HFFc6 (cell line): ENCODE measurements around the gene CENPX. TPM values are rescaled to one million over a fixed set of nuclear protein-coding genes. Genes with fewer than 3 reads are reported as not detected.

ENCODE experiments used
- DNase-seq: peaks from one replicate; pipeline ENCODE4 v3.0.0-alpha.2; 2018
- H3K27ac Mint-ChIP-seq: 2 replicates; pipeline ENCODE4 v1.8.0; 2020; ENCODE audit warnings: mild to moderate bottlenecking, mixed read lengths
- H3K27me3 Mint-ChIP-seq: 2 replicates; pipeline ENCODE4 v1.8.0; 2021; ENCODE audit warnings: mild to moderate bottlenecking, moderate library complexity, mixed read lengths; ENCODE audit not compliant: insufficient read depth
- H3K36me3 Mint-ChIP-seq: 2 replicates; pipeline ENCODE4 v1.8.0; 2021; ENCODE audit warnings: low read depth, mixed read lengths
- H3K4me1 Mint-ChIP-seq: 2 replicates; pipeline ENCODE4 v1.8.0; 2020; ENCODE audit warnings: low read depth, mixed read lengths
- H3K4me3 Mint-ChIP-seq: 2 replicates; pipeline ENCODE4 v1.8.0; 2020; ENCODE audit warnings: mild to moderate bottlenecking, moderate library complexity, mixed read lengths
- H3K9me3 Mint-ChIP-seq: 2 replicates; pipeline ENCODE4 v1.8.0; 2020; ENCODE audit warnings: mild to moderate bottlenecking, mixed read lengths
- CTCF ChIP-seq: fragments of 200-600 bp; sonication (generic); IDR thresholded peaks from 2 replicates; pipeline ENCODE4 v1.5.0; 2021; ENCODE audit warnings: antibody characterized with exemption, mild to moderate bottlenecking
- total RNA-seq, 6 experiments: library from RNA; stranded (reverse); fragmentation: NEBNext Ultra II Directional; extraction: Animal tissue kit (Norgen Biotek cat#: 25700); gene quantifications; 2 replicates in 1 of 6; 3 replicates in 5 of 6; pipeline ENCODE4 v1.2.3, GENCODE V29; 2021

CENPX gene
- total RNA-seq, 6 experiments from 2014 or later, result 60.6 to 83.9 (median 73.3) TPM

GRCh38 chr17:81996757-81997441, 25.8 kb downstream of the CENPX start:
- H3K27ac Mint-ChIP-seq, result no peak overlapping the region
- no peaks in the 10 kb centered on the region for H3K9me3 Mint-ChIP-seq
- no peak overlapping the region for H3K4me3 Mint-ChIP-seq
- H3K27me3 Mint-ChIP-seq, result no peaks in the 10 kb centered on the region
- no peak for TF ChIP-seq CTCF
- DNase-seq, result no peak
- peaks cover 9% of the 10 kb centered on the region for H3K4me1 Mint-ChIP-seq
- H3K36me3 Mint-ChIP-seq, result no peaks in the 10 kb centered on the region

- no peaks in the 10 kb centered on the region for H3K27me3 Mint-ChIP-seq
- no peak overlapping the region for H3K27ac Mint-ChIP-seq
- no peak for TF ChIP-seq CTCF
- no peak for DNase-seq
- H3K9me3 Mint-ChIP-seq, result no peaks in the 10 kb centered on the region
- no peak overlapping the region for H3K4me3 Mint-ChIP-seq
- peaks cover 15% of the 10 kb centered on the region for H3K4me1 Mint-ChIP-seq
- no peaks in the 10 kb centered on the region for H3K36me3 Mint-ChIP-seq
These were observed 26.4 kb downstream of the CENPX start for GRCh38 chr17:81996232-81996756.

DNA sequence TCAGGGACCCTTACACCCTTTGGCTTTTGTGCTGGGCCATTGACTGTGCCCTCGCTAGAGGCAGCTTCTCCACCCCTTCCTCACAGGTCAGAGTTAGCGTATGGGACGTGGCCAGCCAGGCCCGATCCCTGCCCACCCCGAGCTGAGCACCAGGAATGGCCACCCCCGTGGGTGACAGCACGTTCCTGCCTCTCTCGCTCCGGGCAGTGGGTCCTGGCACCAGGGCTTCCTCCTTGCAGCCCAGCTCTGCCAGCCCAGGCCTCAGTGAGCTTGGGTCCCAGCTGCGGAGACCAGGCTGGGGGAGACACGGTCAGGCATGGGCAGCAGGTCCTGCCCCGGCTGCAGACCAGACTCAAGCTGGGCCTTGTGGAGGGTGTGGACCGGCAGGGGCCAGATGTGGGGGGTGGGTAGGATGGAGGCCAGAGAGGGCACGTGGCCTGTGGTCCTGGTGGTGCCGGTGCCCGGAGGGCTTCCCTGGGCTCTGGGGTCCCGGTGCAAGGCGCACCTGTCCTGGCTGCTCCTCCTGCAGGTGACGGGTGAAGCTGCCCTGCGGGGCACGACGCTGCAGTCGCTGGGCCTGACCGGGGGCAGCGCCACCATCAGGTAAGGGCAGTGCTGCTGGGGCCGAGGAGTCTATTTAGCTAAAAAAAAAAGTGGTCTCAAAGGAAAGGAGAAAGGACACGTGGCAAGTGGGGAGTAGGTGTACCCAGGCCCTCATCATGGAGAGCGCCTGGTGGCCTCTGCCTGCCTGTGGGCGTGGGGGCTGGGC, 27.0 kb downstream of the CENPX start:
- Mint-ChIP-seq H3K4me3 (no peak overlapping the region), H3K4me1 (peaks cover 20% of the 10 kb centered on the region), H3K9me3 (no peaks in the 10 kb centered on the region), H3K27me3 (no peaks in the 10 kb centered on the region), H3K36me3 (peaks cover 2% of the 10 kb centered on the region), H3K27ac (no peak overlapping the region)
- no peak for DNase-seq
- TF ChIP-seq CTCF, result peak; percentile 16; the same call in 1 of the 2 replicates

- Mint-ChIP-seq H3K4me3 (no peak overlapping the region), H3K36me3 (peaks cover 10% of the 10 kb centered on the region), H3K27ac (no peak overlapping the region)
These were observed 27.9 kb downstream of the CENPX start for GRCh38 chr17:81994593-81995462.

More at GRCh38 chr17:81994593-81995462, 27.9 kb downstream of the CENPX start:
- no peaks in the 10 kb centered on the region for H3K27me3 Mint-ChIP-seq
- peaks cover 21% of the 10 kb centered on the region for H3K4me1 Mint-ChIP-seq
- no peak for DNase-seq
- H3K9me3 Mint-ChIP-seq, result no peaks in the 10 kb centered on the region
- no peak for TF ChIP-seq CTCF
